Gastroesophageal sphincter (tissue), 3 donors: ENCODE data around the gene PLEKHO2.

ENCODE experiments used
- POLR2A ChIP-seq, 2 donors: fragments of 450-650 bp; IDR thresholded peaks; one replicate each; pipeline ENCODE4 v1.6.1; 2017; ENCODE audit warnings: antibody characterized with exemption in 2 of 2, mild to moderate bottlenecking in 2 of 2, moderate library complexity in 1 of 2
- POLR2AphosphoS5 ChIP-seq: sonication (generic); formaldehyde crosslinking; IDR thresholded peaks from one replicate; pipeline ENCODE4 v1.6.1; 2017; ENCODE audit warnings: antibody characterized with exemption
- TF ChIP-seq, protein P1 (sequence below), 4 experiments: fragments of 200-600 bp in 2 of 4; fragments of 450-650 bp in 2 of 4; sonication (generic) in 1 of 4; IDR thresholded peaks; one replicate each; pipeline ENCODE4 v1.5.1; 2017 to 2019; ENCODE audit warnings: antibody characterized with exemption in 4 of 4, mild to moderate bottlenecking in 2 of 4, moderate library complexity in 2 of 4

DNA sequence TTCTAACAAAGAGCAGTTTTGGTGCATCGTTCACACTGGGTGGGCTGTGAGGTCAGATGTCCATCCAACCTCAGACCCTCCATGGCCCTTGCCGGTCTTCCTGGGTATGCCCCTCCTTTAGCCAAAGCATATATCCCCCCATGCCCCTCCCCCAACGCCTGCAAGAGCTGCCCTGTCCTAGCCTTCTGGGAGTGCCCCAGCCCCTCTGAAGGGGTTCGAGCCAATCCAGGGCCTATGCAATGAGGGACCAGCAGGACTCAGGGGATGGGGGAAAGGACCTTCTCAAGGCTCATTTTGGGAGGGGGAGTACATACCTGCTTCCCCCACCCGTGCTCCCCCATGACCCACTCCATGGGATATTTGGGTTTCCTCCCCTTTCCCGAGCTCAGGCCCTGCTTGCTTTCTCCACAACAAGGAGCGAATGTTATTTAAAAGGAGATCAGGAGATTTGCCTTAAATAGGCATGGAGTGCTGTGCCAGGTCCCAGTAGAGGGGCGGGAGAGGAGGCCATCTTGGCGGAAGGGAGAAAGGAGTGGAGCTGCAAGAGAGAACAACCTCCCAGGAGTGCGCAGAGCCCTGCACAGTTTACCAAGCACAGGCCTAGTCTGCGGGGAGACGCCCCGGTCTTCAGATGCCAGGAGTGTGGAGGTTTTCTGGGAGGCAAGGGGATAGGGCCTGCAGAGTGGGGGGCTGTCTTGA, 34.5 kb upstream of the PLEKHO2 start:
- TF ChIP-seq, protein P1, sequence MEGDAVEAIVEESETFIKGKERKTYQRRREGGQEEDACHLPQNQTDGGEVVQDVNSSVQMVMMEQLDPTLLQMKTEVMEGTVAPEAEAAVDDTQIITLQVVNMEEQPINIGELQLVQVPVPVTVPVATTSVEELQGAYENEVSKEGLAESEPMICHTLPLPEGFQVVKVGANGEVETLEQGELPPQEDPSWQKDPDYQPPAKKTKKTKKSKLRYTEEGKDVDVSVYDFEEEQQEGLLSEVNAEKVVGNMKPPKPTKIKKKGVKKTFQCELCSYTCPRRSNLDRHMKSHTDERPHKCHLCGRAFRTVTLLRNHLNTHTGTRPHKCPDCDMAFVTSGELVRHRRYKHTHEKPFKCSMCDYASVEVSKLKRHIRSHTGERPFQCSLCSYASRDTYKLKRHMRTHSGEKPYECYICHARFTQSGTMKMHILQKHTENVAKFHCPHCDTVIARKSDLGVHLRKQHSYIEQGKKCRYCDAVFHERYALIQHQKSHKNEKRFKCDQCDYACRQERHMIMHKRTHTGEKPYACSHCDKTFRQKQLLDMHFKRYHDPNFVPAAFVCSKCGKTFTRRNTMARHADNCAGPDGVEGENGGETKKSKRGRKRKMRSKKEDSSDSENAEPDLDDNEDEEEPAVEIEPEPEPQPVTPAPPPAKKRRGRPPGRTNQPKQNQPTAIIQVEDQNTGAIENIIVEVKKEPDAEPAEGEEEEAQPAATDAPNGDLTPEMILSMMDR (IDR thresholded peaks at IDR 0.05): no peak
- TF ChIP-seq POLR2A (IDR thresholded peaks at IDR 0.05) (peak in 1 of 2 donors; percentile 37), POLR2AphosphoS5 (peak; percentile 40)
